Hematopoietic multipotent progenitor cell treated with erythropoietin and hydrocortisone succinate and interleukin-3 and kit ligand, for 17 days (in vitro differentiated cells): Measurements from ENCODE around the gene MAML3.

Experiments used
- DNase-seq: peaks from one replicate; pipeline ENCODE4 v3.0.0-alpha.2; 2015; ENCODE audit warnings: low spot score

MAML3 gene

GRCh38 chr4:140126261-140126660, 27.7 kb downstream of the MAML3 start:
- DNase-seq: no peak

DNA sequence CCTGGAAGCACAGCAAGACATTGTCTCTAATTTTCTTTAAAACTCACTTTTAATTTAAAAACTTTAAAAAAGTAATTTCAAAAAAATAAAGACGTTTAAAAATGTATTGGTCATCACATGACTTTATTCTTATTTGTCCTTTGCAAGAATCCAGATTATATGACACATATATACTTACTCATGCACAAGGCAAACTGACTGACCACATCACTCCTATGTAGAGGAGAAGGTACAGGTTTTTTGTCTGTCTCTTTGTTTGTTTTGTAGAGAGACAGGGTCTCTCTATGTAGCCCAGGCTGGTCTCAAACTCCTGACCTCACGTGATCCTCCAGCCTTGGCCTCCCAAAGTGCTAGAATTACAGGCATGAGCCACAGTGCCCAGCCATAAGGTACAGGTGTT, 28.6 kb downstream of the MAML3 start:
- DNase-seq: no peak

DNA sequence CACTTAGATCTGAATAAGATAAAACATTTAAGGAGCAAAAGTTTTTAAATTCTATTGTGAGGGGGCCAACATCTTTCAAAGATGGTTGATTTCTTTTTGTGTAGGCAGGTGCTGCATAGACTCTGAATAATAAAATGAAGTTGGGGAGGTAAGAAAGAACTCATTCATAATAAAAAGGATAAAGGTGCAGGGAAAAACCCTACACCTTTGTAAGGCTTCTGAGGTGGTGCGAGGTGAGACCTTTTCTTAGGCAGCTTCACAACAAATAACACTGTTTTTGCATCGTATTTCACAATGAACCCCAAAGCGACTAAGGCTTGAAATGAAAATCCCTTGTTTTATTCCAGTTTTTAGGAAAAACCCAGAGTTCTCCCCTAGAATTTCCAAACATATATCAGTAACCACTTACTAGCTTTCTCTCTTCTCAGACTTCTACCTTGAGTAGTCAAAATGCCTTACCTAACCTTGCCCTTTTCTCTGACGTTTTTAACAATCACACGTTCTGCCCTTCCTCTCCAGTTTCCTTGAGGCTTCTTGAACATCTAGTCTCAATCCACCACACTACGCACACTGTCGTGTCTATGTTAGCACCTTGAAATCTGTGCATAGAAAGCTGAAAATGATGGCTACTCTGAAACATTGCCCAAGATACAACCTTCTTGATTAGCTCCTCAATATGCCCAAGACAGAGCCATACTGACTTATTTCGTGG, 30.2 kb downstream of the MAML3 start:
- DNase-seq: no peak

DNA sequence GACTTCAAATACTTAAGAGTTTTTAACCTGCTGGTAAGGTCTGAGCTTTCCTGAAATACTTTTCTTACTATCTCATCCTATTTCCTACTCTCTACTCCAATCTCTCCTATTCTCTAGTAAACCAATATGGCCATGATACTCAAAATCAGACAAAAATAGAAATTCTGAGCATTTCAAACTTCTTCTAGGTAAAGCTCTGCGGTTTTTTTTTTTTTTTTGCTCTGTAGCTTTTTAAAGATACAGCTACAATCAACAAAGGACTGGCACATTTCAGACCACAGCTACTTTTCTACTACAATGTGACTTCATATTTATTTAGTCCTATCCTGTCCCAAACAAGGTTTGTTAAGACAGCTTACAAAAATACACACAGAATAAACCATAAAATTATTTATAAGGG, 31.1 kb downstream of the MAML3 start:
- DNase-seq: no peak

GRCh38 chr4:140121646-140122045, 32.3 kb downstream of the MAML3 start:
- DNase-seq: no peak

DNA sequence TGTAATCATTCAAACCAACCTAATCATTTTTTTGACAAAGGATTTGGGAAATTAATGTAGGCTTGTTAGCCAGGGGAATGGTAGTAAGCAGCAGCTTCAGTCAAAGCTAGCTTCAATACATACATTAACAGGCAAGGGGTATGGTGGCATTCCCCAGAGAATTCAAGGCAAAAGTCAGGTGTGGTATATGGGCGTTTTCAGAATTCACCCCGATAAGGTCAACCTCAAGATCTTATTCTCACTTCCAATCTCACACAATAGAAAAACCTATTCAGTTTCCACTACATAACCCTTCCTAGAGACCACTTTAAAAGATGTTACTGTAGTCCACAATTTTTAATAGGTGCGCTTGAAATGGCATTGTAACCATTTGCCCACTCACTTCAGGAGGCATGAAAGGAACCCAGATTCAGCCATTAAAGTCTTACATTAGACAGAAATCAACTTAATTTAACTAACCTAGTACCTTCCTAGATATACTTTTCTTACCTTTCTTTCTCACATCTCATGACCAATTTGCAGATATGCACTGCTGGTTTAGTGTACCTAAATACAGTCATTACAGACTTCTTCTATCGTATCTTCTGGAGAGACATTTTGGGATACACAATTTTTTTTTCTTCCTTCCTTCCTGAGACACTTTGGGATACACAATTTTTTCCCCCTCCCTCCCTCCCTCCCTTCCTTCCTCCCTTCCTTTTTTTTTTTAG, 34.9 kb downstream of the MAML3 start:
- DNase-seq: no peak

DNA sequence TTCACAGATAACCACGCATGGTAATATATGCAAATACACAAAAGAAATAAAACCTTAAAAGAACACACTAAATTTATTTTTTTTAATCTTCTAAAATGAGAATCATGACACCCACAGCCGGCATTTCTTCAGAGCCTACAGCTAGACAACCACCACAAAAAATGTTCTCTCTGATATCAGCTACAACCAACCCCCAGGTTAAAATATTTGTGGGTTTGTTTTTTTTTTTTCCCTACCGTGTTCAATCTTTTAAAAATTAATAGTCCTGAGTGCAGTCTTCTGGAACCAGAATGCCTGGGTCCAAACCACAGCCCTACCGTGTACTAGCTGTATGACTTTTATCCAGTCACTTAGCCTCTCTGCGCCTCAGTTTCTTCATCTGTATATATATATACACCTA, 36.0 kb downstream of the MAML3 start:
- DNase-seq: no peak

- no peak for DNase-seq
Measured at GRCh38 chr4:140116442-140117104, 37.4 kb downstream of the MAML3 start.

DNA sequence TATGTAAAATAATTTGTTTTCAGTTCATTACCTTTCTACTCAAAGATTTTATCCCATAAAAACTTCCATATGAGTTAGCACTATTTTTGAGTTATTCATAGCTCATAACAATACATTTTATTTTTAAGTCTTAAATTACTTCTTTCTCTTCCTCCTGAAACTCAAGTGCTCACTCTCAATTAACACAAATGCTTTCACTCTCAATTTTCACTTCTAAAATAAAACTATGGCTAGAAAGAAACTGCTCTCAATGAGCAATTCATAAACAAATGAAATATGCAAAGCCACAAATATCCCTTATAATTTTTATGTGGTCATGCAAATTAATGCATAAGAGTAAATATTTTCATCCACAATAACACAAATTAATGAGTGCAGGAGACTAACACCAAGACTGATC, 38.8 kb downstream of the MAML3 start:
- no peak for DNase-seq

DNA sequence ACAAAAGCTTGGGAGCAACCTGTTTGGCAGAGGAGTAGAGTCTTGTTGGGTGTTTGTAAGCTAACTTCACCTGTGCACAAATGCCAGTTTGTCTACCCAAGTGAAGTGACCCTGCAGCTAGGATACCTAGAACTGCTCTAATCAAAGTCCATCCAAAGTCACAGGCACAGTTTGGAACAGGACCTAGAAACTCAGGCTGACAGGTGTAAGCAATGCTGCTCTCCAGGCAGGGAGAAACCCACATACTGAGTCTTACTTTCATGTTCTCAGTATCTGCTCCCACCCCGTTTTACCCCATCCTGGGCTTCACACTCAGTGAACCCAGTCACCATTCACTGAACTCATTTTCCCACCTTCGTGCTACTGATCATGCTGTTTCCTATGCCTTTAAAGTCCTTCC, 40.3 kb downstream of the MAML3 start:
- no peak for DNase-seq

GRCh38 chr4:140112576-140112975, 41.4 kb downstream of the MAML3 start:
- DNase-seq: no peak

- DNase-seq: no peak
Measured at GRCh38 chr4:140111256-140111655, 42.7 kb downstream of the MAML3 start.

- no peak for DNase-seq
Measured at GRCh38 chr4:140110542-140111215, 43.3 kb downstream of the MAML3 start.

- DNase-seq: no peak
Measured at GRCh38 chr4:140109737-140110136, 44.2 kb downstream of the MAML3 start.

GRCh38 chr4:140109292-140109691, 44.7 kb downstream of the MAML3 start:
- no peak for DNase-seq

DNA sequence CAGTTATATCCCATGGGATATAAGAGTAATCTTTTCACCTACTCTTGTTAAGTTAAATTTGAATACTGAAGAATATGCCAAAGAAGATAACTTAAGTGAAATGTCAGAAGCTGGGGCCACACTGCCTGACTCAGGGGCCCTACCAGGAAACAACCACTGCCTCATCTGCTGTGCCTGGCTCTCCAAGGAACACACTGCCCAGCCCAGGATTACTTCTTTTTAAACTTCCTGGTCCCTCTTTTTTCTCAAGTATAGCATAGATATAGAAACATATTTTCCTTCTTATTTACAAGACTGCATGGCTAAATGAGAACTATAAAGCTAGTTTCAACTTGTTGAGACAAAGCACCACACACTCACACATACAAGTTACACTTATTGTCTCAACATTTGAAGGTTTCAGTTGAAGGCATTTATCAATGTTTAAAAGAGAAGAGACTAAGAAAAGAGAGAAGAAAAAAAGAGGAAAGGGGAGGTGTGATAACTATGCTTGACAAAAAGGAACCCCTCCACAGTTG, 45.2 kb downstream of the MAML3 start:
- no peak for DNase-seq

- no peak for DNase-seq
Measured at GRCh38 chr4:140108243-140108642, 45.7 kb downstream of the MAML3 start.

GRCh38 chr4:140106289-140106844, 47.6 kb downstream of the MAML3 start:
- DNase-seq: no peak

DNA sequence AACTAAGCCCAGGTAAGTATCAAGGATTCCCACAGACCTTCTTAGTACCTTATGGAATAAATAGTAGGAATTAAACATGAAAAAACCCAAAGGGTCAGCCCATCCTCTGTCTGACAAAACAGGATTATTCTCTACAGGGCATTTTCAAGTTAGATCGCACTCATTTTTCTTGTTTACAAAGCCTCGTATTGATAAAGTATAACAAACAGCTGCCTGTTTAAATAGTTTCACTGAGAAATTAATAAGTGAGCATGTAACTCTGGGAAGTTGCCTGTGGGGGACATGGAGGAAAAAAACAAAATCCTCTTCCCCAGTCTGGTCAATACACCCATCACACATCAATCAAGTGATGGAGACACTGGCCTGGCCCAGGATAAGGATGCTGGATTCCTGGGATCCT, 48.5 kb downstream of the MAML3 start:
- no peak for DNase-seq

GRCh38 chr4:140103676-140104075, 50.3 kb downstream of the MAML3 start:
- DNase-seq: no peak

DNA sequence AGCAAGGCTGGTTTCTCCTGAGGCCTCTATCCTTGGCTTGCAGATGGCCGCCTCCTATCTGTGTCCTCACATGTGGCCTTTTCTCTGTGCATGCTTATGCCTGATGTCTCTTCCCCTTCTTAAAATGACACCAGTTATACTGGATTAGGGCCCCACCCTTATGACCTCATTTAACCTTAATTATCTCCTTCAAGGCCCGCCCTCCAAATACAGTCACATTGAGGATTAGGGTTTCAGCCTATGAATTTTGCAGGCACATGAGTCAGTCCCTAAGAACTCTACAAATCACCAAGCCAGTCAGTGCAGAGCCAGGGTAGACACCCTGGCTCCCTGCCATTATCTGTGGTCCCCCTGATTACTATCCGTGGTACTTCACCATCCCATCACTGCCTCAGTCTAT, 51.6 kb downstream of the MAML3 start:
- DNase-seq: peak; percentile 40

DNA sequence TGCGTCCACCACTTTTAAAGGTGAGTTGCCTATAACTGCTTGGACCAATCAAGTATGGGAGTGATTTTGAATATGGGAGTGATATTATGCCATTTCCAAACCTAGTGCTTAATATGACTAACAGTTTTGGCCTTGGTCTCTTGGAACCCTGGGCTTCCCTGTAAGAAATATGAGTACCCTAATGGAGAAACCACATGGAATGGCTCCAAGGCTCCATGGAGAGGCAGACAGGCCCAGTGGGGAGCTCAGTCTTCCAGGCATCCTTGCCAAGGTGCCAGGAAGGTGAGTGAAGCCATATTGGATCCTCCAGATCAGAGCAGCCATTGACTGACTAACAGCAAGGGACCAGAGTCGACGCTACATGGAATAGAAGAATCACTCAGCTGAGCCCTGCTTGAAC, 53.2 kb downstream of the MAML3 start:
- no peak for DNase-seq
